GM19468 (cell line): ENCODE measurements around the gene CYBA.

ENCODE experiments used
- ATAC-seq: cut with Tn5 transposase; IDR thresholded peaks from one replicate; pipeline ENCODE4 v1.9.1; 2021; ENCODE audit warnings: mild to moderate bottlenecking, moderate library complexity, moderate number of reproducible peaks; ENCODE audit not compliant: unreplicated experiment; ENCODE audit errors: extremely low read depth

CYBA gene

GRCh38 chr16:88647178-88648070 is 3.4 kb downstream of the CYBA start:
- no peak for ATAC-seq

DNA sequence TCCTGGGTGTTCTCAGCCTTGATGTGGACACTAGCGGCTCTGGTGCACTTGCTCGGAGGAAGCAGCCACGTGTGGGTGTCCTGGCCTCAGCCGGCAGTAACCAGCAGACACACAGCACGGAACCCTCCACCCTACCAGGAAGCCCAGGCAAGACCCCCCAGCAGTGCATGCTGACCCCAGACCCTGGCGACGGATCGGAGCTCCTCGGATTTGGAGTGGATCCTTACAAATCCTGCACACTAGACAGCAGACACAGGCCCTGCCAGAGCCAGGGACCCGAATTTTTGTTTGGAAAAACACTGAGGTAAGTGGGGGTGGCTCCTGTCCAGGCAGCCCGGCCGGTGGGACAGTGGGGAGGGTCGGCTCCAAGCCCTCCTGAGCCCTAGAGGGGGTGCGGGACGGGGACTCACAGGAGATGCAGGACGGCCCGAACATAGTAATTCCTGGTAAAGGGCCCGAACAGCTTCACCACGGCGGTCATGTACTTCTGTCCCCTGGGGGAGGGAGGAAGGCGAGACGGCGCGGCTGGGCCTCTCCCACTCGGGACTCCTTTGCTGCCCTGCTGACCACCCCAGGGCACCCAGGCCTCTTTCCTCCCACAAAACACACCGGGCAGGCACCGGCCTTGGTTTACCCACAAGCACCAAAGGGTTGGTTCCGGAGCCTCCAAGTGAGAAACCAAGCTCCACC is 4.4 kb downstream of the CYBA start:
- ATAC-seq, result no peak

- ATAC-seq, result no peak
Observed at GRCh38 chr16:88645941-88646340, 4.9 kb downstream of the CYBA start.

DNA sequence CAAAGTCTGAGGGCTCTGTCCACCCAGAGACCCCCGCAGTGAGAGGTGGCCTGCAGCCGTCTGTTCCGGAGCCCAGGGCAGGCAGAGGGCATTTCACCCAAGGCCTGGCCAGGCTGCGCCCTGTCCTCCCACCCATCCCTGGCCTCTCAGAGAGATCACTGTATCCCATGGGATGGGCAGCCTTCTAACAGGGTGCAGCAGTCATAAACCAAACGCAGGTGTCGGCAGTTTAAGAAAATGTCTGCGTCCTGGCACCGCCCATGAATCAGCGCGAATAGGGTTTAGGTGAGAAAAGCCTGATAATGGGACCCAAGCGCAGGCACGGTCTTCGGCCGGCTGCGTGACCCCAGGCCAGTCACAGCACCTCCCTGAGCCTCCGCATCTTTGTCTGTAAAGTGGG is 5.4 kb downstream of the CYBA start:
- ATAC-seq, result no peak

DNA sequence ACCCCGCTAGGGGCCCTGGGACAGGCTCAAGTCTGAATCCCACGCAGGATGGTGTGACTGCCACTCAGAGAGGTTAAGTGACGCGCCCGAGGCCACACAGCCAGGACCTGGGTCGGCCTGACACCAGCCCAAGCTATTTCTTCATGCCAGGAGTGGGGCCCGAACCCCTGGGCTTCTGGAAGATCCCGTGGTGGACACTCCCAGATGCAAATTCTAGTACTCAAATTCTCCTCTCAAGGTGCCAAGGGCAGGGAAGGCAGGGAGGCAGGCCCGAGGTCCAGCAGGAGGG is 7.3 kb downstream of the CYBA start:
- no peak for ATAC-seq

GRCh38 chr16:88642881-88643643 is 7.8 kb downstream of the CYBA start:
- no peak for ATAC-seq

GRCh38 chr16:88640498-88641247 is 10.2 kb downstream of the CYBA start:
- ATAC-seq, result no peak

DNA sequence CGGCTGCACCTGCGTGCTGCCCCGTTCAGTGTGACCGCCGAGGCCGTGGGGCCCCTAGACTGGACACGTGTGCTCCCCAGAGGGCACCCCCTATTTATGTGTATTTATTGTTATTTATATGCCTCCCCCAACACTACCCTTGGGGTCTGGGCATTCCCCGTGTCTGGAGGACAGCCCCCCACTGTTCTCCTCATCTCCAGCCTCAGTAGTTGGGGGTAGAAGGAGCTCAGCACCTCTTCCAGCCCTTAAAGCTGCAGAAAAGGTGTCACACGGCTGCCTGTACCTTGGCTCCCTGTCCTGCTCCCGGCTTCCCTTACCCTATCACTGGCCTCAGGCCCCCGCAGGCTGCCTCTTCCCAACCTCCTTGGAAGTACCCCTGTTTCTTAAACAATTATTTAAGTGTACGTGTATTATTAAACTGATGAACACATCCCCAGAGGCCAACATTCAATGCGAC is 10.8 kb downstream of the CYBA start:
- no peak for ATAC-seq

DNA sequence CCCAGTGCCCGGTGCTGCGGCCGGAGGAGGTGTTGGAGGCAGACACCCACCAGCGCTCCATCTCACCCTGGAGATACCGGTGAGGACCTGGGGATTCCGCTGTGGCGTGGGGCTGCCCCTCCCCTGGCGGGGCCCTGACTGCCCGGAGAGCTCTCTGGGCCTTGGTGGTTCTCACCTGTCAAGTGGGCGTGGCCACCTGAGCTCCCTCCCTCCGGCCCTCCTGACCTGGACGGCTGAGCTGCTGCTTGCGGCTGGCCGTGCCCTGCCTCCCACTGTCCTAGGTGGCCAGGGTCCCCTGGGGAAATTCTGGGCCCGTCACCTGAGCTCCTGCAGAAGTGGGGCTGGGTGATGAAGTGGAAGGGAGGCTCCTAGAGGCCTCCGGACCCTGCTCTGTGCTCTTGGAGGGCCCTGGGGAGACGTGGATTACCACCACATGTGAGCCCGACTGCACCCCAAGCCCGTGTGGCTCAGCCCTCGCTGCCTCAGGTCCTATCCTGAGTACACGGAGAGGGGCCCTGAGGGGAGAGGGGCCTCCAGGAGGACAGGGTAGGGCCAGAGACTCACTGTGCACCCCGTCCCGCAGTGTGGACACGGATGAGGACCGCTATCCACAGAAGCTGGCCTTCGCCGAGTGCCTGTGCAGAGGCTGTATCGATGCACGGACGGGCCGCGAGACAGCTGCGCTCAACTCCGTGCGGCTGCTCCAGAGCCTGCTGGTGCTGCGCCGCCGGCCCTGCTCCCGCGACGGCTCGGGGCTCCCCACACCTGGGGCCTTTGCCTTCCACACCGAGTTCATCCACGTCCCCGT is 11.4 kb downstream of the CYBA start:
- ATAC-seq, result no peak

- ATAC-seq, result no peak
Observed at GRCh38 chr16:88638323-88639230, 12.3 kb downstream of the CYBA start, which contains the start of gene IL17C. IL17C (plus strand) TSS chr16:88638572; CDS start chr16:88638642, 70 bp downstream.

DNA sequence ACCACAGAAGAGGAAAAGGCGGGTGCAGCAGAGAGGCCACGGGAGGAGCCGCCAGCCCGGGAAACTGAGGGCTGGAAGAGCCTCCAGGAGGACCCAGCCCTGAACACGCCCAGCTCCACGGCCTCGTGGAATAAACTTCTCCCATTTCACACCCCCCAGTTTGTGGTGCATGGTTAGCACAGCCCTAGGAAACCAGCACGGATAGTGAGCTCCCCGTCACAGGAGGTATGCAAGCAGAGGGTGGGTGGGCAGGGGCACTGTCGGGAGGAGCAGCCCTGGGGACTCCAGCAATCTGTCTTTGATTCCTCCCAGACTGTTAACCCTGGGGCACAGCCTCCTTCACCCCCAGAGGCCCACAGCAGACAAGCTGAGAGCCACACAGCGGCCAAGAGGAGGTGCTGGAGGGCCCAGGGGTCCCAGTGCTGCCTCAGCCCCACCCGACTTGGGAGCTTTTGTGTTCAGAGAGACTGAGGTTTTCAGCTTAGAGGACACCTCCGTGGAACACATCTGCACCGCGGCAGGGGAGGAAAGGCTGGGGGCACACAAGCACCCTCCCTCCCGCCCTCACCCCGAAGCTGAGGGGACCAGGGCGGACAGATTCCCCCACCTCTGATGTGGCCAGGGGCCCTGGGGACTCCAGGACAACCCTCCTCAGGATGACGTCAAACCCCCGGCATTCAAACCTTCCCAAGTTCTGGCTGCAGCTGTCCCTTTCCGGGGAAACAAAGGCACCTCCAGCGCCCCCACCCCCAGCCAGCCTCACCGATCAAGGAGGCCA is 14.2 kb downstream of the CYBA start:
- no peak for ATAC-seq

DNA sequence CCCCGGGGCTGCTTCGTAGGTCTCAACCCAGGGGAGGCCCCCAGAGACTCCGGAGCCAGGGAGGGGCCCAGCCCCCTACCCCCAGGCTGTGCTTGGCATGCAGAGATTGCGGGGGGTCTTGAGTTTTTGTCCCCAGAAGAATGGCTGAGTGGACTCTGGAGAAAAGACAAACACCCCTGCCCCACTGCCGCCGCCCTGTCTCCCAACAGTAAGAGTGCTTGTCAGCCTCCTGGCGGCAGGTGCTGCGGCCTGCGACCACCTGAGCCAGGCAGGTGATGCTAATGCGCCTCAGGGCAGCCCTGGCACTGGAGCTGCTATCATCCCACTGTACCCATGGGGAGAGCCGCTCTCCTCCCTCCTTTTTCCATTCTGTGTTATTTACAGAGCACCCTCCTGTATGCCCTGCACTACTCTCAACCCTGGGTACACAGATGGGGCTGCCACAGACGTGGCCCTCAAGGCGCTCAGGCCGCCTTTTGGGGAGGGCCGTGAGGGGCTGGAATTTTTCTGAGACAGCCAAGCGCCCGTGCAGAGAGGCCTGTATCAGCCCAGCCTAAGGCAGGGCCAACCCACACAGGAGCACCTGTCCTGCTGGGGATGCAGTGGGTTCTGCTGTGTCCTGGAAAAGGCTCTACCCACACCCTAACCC is 15.1 kb downstream of the CYBA start:
- ATAC-seq, result no peak

DNA sequence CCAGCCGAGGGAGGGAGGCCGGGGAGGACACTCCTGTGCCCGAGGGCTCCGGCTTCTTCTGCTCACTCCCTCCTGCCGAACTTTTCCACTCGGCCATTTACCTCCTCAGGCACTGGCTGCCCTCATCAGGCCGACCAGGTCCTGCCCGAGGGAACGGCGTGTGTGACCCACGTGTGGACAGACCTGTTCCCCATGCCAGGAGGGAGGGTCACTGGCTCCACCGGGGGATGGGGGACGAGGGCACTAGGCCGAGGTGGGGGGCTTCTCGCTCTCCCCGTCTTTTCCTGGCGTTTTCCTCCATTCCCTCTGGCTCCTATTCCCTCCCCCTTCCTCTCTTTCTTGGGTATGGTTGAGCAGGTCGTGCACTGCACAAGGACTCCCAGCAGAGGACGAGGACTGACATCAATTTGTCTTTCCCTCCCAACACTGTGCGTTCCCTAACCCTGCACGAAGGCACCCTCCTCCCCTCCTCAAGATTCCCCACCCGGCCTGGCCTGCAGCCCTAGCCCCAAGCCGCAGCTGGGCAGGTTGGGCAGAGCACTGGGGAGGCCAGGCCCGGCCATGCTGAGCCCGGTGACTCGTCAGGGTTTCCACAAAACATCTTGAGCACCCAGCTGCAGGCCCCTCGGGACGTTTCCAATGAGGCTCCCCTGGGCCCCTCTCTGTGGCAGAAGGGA is 15.7 kb downstream of the CYBA start:
- ATAC-seq, result no peak

- peak; percentile 13 for ATAC-seq
Observed at GRCh38 chr16:88634141-88634993, 16.5 kb downstream of the CYBA start.

DNA sequence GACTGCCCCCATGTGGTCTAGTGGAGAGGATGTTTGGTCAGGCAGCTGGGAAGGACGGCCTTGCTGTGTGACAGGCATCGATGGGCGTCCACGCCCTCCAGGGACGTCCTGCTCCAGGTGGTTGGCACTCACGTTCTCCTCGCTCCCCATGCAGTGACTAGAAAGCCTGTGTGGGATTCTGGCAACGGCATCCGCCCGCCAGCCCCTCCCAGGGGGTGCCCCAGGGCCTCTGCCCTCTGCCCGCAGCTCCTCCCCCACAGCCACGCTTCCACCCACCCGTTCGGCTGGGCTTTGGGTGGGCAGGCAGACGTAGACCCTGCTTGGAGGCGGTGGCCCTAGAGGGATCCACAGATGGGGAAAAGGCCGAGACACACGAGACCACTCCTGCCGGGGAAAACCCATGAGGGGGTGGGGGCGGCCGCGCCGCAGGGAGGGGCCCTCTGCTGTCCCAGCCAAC is 17.1 kb downstream of the CYBA start:
- peak; percentile 8 for ATAC-seq

DNA sequence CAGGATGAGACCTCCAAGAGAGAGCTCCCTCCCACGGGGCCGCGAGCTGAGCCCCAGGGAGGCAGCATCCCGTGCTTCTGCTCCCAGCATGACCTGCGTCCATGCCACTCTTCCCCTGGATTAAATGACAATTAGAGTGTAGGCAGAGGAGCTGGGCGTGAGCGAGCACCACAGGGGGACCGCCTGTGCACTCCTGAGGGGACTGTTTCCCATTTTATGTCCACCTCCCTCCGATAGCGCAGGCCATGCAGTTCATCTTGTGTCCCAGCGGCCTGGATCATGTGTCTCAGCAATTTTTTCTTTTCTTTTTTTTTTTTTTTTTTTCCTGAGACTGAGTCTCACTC is 18.3 kb downstream of the CYBA start:
- ATAC-seq, result no peak
